SIG-M5 treated with dmso at 0.1 percent for 504 hours (cell line): ENCODE measurements around the gene PHTF2.
A peak's percentile ranks its signal among the peaks of the same experiment; 100 is the strongest.
"Not testable (repeated sequence)": the region's sequence is repeated elsewhere in the genome, so short reads cannot be mapped to it uniquely, and the experiment has no call there.

Source experiments
- DNase-seq: peaks from one replicate; lab custom pipeline; 2025; ENCODE audit not compliant: unreplicated experiment; lab: John Stamatoyannopoulos, UW

PHTF2 gene

DNA sequence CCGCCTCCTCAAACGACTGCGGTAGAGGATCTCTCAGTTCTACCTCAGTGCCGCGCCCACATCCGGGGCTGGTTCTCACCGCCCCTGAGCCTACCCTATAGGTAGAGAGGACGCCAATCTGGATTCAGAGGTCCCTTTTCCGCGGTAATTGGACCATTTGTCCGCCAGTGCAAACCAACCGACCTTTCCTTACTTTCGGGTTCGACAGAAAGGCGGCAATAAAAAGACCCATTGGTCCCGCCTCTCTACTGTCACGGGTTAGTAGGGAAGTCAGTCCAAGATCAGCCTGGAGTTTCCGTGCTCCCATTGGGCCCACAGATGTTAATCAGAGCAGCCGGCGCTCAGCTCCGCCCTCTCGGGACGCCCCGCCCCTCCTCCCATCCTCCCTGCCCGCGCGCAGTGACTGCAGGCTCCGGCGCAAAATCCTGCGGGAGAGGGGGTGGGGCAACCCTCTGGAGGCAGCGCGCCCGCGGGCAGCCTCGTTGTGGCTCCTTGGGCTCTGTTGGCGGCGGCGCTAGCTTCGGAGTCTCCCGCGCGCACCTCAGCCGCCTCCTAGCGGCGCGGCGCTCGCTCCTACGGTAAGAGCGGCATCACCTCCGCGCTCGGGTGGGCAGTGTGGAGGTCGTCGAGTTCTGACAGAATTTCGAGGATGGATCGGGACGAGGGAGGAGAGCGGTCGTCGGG is at the start of gene PHTF2, which contains the start of gene TMEM60:
PHTF2 (plus strand) TSS at position 380 of the 684 bp plus-strand sequence.
TMEM60 (minus strand) TSS at position 41 of the 684 bp plus-strand sequence. CDS start 4,061 bp downstream, outside the sequence.
- peak; percentile 100 for DNase-seq

DNA sequence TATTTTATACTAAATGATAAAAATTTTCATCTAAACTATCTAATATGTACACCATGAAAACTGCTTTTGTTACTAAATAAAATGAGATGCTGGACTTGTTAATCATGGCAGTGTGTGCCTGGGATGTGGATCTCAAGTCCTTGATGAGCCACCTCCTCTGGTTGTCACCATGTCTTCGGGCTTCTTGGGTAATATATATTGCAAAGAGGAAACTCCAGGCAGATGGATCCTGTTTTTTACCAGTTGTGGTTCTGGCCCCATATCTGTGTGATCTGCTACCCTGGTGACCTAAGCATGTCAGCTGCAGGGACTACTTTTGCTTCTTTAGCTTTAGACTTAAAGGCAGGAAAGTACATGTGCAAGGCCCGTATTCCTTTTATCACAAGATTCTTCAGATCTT is 46.6 kb upstream of the PHTF2 start:
- peak; percentile 88 for DNase-seq

DNA sequence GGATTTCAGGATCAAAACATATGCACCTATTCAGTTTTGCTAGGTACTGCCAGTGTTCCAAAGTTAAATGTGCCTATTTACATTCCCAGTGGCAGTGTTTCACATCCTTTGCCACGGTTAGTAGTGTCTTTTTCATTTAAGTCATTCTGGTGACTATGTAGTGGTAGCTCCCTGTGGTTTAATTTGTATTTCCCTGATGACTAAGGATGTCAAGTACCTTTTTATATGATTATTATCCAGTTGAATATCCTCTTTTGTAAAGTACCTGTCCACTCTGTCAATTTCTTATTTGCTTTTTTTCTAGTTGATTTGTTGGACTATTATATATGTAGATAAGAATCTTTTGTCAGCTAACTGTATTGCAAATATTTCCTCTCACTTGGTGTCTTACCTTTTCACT is 45.4 kb upstream of the PHTF2 start:
- DNase-seq, result no peak

DNA sequence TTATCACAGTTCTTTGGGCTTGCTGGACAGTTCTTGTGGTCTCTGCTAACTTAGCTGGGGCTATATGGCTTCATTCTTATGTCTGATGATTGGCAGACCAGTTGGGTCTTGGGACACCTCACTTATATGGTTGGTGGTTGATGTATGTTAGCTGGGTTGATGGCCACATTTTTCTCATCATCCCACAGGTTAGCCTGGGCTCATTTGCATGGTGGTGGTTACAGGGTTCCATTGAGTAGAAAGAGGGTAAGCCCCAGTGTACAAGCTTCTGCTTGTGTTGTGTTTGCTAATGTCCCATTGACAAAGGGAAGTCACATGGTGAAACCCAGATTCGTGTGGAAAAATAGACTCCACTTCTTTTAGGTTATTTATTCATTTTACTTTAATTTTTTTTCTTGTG is 41.0 kb upstream of the PHTF2 start:
- no peak for DNase-seq

DNA sequence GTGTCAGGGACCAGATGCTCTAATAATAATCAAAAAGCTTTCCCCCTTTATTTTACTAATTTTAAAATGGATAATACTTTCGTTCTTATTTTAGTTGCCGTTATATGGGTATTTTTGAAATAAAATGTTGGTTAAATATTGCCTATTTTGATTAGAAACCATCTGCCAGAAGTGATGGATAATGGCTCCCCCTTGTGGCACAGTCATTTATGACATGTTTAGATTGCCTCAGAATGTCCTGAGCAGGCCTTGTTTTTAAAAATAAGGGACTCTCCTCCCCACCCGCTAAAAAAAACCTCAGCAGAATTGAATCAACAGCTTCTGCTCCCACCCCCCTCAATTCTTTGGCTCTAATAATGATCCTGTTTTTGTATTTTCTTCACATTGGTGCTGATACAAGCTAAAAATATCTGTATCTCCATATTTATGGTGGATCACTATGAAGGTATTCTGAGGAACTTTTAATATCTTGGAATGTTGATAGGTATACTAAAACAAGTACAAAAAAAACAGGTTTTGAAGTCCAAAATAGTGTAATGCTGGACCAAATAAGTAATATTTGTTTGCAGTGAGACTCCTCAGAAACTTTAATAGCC is 39.2 kb upstream of the PHTF2 start:
- DNase-seq, result peak; percentile 50

DNA sequence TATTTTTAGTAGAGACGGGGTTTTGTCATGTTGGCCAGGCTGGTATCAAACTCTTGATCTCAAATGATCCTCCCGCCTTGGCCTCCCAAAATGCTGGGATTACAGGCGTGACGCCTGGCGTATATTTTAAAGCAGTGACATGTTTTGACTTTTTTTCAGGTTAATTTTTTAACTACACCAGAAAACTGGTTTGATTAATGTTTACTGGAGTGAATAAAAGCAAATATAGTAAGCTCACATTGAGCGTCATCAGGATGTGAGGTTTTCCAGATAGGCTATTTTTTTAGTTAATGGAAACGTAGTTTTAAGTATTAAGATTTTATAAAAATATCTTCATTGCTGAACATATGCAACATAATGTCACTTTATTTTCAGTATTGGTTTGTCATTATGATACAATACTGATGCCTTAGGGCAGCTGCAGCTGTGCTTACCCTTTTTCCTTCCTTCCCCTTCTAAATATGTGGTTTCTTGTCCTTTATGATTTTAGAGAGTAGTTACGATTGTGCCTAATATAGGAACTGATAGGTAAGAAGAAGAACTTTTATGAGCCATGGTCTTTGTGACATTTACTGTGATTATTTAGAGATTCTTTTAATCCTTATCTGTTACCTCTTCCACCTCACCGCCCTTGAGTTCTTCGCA is 37.6 kb upstream of the PHTF2 start:
- DNase-seq, result no peak

DNA sequence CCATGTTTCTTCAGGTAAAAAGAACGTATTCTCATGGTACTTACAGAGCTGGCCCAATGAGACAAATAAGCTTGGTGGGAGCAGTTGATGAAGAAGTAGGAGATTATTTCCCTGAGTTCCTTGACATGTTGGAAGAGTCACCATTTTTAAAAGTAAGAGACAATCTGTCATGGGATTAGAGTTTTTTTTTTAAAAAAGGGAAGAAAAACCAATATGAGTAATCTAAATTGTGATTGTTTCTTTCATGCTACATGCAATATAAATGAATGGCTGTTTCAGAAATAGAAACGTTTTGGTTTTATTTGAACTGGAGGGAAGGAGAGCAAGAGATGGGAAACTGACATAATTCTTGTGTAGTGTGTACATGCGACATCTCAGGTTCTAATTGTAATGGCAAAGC is 33.1 kb upstream of the PHTF2 start:
- no peak for DNase-seq

DNA sequence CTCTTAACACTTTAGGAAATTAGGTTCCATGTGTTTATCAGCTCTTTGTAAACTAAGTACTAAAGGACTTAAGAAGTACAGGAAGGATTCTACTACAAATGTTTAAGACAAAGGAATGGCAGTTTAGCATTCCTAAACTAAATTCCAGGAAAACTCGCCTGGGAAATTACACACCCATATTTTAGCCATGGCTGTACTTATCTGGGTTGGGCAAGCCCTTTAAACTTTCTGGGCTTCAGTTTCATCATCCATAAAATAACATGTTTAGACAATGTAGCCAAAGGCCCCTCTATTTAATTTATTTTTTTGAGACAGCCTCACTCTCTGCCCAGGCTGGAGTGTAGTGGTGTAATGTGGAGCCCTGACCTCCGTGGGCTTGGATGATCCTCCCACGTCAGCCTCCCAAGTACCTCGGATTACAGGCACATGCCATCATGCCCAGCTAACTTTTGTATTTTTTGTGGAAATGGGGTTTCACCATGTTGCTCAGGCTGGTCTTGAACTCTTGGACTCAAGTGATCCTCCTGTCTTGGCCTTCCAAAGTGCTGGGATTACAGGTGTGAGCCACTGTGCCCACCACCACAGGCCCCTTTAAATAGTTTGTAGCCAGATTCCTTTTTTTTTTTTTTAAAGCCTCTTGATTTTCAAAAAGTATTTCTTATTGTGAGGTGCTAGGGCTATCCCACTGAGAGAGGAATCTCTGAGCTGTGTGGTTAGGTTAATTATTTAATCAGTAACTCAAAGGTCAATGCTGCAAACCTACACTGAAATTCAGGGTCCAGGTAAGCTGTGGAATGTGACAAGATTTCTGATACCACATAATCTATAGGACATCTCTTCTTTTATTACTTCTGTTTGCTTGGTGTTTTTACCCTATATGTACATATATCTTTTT is 32.4 kb upstream of the PHTF2 start:
- no peak for DNase-seq

DNA sequence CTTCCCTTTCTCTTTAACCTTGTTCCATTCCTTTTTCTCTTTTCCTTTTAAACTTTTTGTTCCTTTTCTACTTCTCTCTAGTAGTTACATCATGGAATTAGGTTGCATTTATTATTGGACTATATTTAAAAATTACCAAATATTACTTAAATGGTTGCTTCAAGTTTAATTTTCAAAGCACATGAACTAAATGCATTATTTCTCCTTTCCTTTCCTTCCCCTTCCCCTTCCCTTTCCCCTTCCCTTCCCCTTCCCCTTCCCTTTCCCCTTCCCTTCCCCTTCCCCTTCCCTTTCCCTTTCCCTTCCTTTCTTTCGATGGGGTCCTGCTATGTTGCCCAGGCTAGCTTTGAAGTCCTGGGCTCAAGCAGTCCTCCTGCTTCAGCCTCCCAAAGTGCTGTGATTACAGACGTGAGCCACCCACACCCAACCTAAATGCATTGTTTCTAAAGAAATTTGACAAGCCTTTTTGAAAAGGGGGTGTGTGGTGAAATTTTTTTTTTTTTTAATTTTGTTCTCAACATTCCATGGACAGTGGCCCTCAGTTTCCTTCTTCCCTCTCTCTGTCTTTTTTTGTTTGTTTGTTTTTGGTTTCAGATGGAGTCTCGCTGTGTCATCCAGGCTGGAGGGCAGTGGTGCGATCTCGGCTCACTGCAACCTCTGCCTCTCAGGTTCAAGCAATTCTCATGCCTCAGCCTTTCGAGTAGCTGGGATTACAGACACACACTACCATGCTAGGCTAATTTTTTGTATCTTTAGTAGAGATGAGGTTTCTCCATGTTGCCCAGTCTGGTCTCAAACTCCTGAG is 31.6 kb upstream of the PHTF2 start:
- DNase-seq, result no peak

DNA sequence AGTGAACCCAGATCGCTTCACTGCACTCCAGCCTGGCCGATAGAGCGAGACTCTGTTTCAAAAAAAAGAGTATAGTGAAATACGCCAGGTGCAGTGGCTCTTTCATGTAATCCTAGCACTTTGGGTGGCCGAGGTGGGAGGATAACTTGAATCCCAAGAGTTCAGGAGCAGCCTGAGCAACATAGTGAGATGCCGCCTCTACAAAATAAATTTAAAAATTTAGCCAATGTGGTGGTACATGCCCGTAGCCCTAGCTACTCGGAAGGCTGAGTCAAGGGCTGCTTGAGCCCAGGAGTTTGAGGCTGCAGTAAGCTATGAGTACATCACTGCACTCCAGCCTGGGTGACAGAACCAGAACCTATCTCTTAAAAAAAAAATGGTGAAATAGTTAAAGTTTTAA is 28.3 kb upstream of the PHTF2 start:
- no peak for DNase-seq

DNA sequence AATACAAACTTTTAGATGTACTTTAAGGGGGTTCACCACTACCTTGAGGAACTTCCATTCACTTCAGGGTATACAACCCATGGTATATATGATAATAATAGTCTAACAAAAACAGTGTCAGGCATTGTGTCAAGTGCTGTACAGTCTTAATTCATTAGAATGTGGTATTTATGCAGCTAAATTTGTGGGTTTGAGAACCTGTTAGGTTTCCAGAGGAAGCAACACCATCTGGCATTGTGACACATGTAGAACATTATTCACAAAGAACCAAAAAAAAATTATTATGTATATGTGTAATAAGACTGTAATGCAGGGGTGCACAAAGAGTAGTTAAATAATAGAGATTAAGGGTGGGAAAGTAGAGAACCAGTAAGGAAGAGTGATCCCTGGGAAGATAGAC is 26.7 kb upstream of the PHTF2 start:
- no peak for DNase-seq

DNA sequence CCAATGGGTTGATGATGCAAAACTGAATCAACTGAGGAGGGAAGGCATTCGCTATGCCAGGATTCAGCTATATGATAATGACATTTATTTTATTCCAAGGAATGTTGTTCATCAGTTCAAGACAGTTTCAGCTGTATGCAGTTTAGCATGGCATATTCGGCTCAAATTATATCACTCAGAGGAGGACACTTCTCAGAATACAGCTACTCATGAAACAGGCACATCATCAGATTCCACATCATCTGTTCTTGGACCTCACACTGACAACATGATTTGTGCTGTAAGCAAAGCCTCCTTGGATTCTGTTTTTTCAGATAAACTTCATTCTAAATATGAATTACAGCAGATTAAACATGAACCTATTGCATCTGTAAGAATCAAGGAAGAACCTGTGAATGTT is 20.0 kb upstream of the PHTF2 start:
- no peak for DNase-seq

DNA sequence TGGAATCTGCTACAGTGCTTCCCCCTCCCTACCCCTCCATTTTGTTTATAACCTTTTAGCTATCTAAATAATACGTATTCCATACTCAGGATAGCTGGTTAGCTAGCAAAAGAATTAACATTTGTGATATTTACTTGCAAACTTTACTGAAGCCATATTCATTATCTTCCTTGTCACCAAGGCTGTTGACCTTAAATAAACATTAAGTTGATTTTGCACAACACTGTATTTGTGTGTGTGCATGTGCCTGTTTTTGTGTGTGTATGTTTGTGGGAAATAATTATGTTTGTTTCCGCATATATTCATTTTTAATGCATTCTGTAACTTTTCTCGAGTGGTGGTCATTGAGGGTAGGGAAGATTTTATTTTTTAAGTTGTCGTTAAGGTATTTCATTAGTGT is 16.2 kb upstream of the PHTF2 start:
- no peak for DNase-seq

DNA sequence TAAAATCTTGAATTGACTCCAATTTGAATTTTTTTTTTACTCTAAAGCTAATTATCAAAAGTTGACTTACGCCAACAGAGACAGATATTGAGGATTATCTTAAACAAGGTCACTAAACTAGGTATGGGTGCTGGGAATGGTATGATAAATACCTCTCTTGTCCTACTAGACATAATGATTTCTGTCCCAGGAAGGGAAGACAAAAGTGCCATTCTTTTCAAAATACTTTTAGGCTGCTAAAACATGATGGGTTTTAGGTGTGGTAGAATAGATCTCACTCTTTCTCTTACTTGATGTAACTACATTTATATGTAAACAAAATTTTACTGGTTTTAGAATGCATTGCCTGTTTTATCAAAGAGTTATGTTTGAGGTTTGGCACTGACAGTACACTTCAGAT is 15.5 kb upstream of the PHTF2 start:
- DNase-seq, result no peak

DNA sequence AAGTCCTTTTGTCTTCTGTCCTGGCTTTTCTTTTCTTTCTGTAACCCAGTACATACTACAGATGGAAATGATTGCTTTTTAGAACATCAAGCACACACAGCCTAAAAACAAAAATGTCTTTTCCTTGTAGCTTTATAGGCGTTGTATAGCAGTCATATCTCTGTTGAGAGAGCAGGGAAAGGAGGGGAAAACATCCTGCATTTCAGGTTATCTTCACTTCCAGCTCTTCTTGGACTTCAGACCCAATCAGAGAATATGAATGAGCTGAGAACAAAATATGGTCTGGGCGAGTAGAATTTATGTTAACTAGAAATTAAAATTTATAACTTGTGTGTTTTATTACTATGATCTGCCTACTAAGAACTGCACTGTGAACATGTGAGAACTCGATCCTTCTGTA is 15.0 kb upstream of the PHTF2 start:
- DNase-seq, result no peak

DNA sequence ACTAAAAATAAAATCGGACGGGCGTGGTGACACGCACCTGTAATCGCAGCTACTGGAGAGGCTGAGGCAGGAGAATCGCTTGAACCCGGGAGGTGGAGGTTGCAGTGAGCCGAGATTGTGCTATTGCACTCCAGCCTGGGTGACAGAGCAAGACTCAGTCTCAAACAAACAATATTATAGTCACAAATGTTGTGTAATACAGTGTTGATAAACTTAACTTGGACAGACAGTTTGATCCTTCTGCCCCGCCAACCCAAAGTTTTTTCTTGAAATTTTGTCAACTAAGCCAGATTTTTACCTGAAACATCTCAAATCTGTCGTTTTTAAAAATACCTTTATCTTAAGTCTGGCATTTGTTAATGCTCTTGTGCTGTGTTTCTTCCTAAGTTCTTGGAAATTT is 14.1 kb upstream of the PHTF2 start:
- DNase-seq, result not testable (repeated sequence)

DNA sequence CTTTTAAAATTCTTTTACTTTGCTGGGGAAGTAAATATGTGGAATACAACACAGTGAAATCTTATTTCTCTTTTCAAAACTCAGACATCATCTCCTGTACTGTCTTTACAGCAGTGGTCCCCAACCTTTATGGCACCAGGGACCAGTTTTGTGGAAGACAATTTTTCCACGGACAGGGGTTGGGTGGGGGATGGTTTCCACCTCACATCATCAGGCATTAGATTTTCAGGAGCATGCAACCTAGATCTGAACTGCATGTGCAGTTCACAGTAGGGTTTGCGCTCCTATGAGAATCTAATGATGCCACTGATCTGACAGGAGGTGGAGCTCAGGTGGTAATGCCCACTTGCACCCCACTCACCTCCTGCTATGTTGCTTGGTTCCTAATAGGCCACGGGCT is 12.6 kb upstream of the PHTF2 start:
- DNase-seq, result no peak

DNA sequence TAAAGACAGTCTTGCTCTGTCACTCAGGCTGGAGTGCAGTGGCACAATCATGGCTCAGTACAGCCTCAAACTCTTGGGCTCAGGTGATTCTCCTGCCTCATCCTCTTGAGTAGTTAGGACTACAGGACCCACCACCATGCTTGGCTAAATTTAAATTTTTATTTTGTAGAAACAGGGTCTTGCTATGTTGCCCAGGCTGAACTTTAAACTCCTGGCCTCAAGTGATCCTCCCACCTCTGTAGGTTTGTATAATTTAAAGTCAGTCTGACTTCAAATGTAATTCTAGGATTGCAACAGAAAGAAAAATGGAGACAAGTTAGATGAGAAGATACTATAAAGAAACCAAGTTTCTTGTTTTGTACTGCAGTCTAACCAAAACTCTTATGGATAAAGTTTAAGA is 11.8 kb upstream of the PHTF2 start:
- DNase-seq, result no peak

DNA sequence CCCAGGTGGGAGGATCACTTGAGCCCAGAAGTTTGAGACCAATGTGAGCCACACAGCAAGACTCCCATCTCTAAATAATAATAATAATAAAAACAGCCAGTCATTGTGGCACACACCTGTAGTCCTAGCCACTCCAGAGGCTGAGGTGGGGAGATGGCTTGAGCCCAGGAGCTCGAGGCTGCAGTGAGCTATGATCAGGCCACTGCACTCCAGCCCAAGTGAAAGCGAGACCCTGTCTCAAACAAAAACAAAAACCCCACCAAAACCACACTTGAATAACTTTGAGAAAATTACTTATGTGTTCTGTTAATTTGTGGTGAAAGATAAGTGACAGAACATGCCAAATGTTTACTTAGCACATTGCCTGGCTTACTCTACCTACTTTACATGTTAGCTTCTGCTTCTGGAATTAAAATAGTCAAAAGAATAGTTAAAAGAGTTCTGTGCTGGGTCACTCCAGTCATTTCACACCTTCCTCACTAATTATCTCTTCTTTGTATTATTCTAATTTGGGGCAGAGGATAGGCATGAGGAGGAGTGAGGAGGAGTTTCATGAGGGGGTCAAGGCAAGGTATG is 10.2 kb upstream of the PHTF2 start:
- DNase-seq, result no peak

DNA sequence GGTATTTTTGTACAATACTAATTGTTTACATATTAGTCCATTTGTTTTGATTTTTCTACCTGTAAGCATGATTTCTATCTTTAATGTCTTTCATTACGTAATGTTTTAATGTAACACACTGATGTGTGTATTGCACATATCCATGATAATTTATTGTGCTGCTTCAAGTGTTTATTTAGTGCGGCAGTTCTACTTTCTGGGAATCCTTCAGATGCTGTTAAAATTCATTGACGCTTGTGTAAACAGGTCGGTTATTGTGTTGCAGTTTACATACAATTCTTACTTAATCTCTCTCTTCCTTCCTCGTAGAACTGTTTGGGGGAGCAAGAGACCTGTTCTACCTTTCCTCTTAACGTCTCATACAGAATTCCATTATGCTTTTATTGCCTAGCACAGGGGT is 7.2 kb upstream of the PHTF2 start:
- DNase-seq, result no peak
